HG02678 (cell line): ENCODE results near the gene IRAK4.

Experiments
- ATAC-seq: cut with Tn5 transposase; IDR thresholded peaks from one replicate; pipeline ENCODE4 v1.9.1; 2021; ENCODE audit warnings: mild to moderate bottlenecking, moderate library complexity; ENCODE audit not compliant: unreplicated experiment

Gene IRAK4

GRCh38 chr12:43835656-43836474 is 77.1 kb downstream of the IRAK4 start, which contains the start of gene TMEM117:
TMEM117 (plus strand) TSS chr12:43836081.
- peak; percentile 75 for ATAC-seq

GRCh38 chr12:43836475-43836989 is 77.8 kb downstream of the IRAK4 start:
- peak; percentile 21 for ATAC-seq
